ENCODE data around the gene TJP2.

TJP2 gene

GRCh38 chr9:69140123-69140735 is 33.8 kb upstream of the TJP2 start:
- Histone ChIP-seq H3K9me3 (ENCODE audit: control insufficient read depth, low read length) (no peaks in the 10 kb centered on the region), H3K27me3 (ENCODE audit: control insufficient read depth, insufficient read depth, low read length) (no peaks in the 10 kb centered on the region), H3K27ac (no peak overlapping the region), H3K79me2 (peaks cover 3% of the 10 kb centered on the region), H3K36me3 (ENCODE audit: control insufficient read depth, insufficient read depth, low read length) (no peaks in the 10 kb centered on the region), H3K4me1 (no peaks in the 10 kb centered on the region), H3K4me3 (ENCODE audit: low read depth, low read length) (no peak overlapping the region), H3K9ac (no peak overlapping the region), H3K4me2 (ENCODE audit: low read length) (no peak overlapping the region), H2AFZ (no peak overlapping the region)
- TF ChIP-seq CTCF (IDR thresholded peaks at IDR 0.05), result no peak

GRCh38 chr9:69141851-69142250 is 32.2 kb upstream of the TJP2 start:
- peaks cover 3% of the 10 kb centered on the region for H3K79me2 ChIP-seq
- no peak overlapping the region for H2AFZ ChIP-seq
- no peaks in the 10 kb centered on the region for H3K9me3 ChIP-seq (ENCODE audit: control insufficient read depth, low read length)
- no peak for TF ChIP-seq CTCF (IDR thresholded peaks at IDR 0.05)
- no peak overlapping the region for H3K27ac ChIP-seq
- no peak overlapping the region for H3K4me2 ChIP-seq (ENCODE audit: low read length)
- no peaks in the 10 kb centered on the region for H3K36me3 ChIP-seq (ENCODE audit: control insufficient read depth, insufficient read depth, low read length)
- no peak overlapping the region for H3K4me3 ChIP-seq (ENCODE audit: low read depth, low read length)
- no peaks in the 10 kb centered on the region for H3K4me1 ChIP-seq
- H3K27me3 ChIP-seq (ENCODE audit: control insufficient read depth, insufficient read depth, low read length), result no peaks in the 10 kb centered on the region
- H3K9ac ChIP-seq, result no peak overlapping the region

GRCh38 chr9:69143291-69143690 is 30.8 kb upstream of the TJP2 start:
- no peak overlapping the region for H2AFZ ChIP-seq
- peaks cover 3% of the 10 kb centered on the region for H3K79me2 ChIP-seq
- H3K9ac ChIP-seq, result no peak overlapping the region
- H3K4me1 ChIP-seq, result no peaks in the 10 kb centered on the region
- no peaks in the 10 kb centered on the region for H3K36me3 ChIP-seq (ENCODE audit: control insufficient read depth, insufficient read depth, low read length)
- H3K9me3 ChIP-seq (ENCODE audit: control insufficient read depth, low read length), result no peaks in the 10 kb centered on the region
- no peak overlapping the region for H3K4me3 ChIP-seq (ENCODE audit: low read depth, low read length)
- H3K4me2 ChIP-seq (ENCODE audit: low read length), result no peak overlapping the region
- TF ChIP-seq CTCF (IDR thresholded peaks at IDR 0.05), result no peak
- H3K27me3 ChIP-seq (ENCODE audit: control insufficient read depth, insufficient read depth, low read length), result no peaks in the 10 kb centered on the region
- no peak overlapping the region for H3K27ac ChIP-seq

- no peaks in the 10 kb centered on the region for H3K27me3 ChIP-seq (ENCODE audit: control insufficient read depth, insufficient read depth, low read length)
- no peak overlapping the region for H2AFZ ChIP-seq
- no peaks in the 10 kb centered on the region for H3K36me3 ChIP-seq (ENCODE audit: control insufficient read depth, insufficient read depth, low read length)
- no peak for TF ChIP-seq CTCF (IDR thresholded peaks at IDR 0.05)
- H3K4me1 ChIP-seq, result no peaks in the 10 kb centered on the region
- H3K27ac ChIP-seq, result no peak overlapping the region
- H3K9me3 ChIP-seq (ENCODE audit: control insufficient read depth, low read length), result no peaks in the 10 kb centered on the region
- H3K9ac ChIP-seq, result no peak overlapping the region
- no peaks in the 10 kb centered on the region for H3K79me2 ChIP-seq
- no peak overlapping the region for H3K4me3 ChIP-seq (ENCODE audit: low read depth, low read length)
- H3K4me2 ChIP-seq (ENCODE audit: low read length), result no peak overlapping the region
Measured at GRCh38 chr9:69145144-69145715, 28.8 kb upstream of the TJP2 start.

Data from parathyroid adenoma (tissue), 2 donors.